Parathyroid adenoma (tissue), 2 donors: ENCODE data around the gene CDH13.

Experiments
- H2AFZ ChIP-seq: fragments of 300-600 bp; sonication (generic); one replicate; pipeline ENCODE4 v1.7.0; 2017; ENCODE audit warnings: antibody characterized with exemption, mild to moderate bottlenecking
- H3K27ac ChIP-seq: fragments of 300-600 bp; sonication (generic); one replicate; pipeline ENCODE4 v1.7.0; 2017
- H3K27me3 ChIP-seq: fragments of 300-600 bp; sonication (generic); one replicate; pipeline ENCODE4 v1.7.0; 2017; ENCODE audit warnings: low read length; ENCODE audit not compliant: control insufficient read depth, insufficient read depth
- H3K36me3 ChIP-seq: fragments of 300-600 bp; sonication (generic); one replicate; pipeline ENCODE4 v1.7.0; 2017; ENCODE audit warnings: low read length; ENCODE audit not compliant: control insufficient read depth, insufficient read depth
- H3K4me1 ChIP-seq: fragments of 300-600 bp; sonication (generic); one replicate; pipeline ENCODE4 v1.7.0; 2017; ENCODE audit warnings: control low read depth
- H3K4me2 ChIP-seq: fragments of 300-600 bp; sonication (generic); one replicate; pipeline ENCODE4 v1.7.0; 2017; ENCODE audit warnings: low read length
- H3K4me3 ChIP-seq: fragments of 300-600 bp; sonication (generic); one replicate; pipeline ENCODE4 v1.7.0; 2017; ENCODE audit warnings: low read depth, low read length
- H3K79me2 ChIP-seq: fragments of 300-600 bp; sonication (generic); one replicate; pipeline ENCODE4 v1.7.0; 2017; ENCODE audit warnings: control low read depth
- H3K9ac ChIP-seq: fragments of 300-600 bp; sonication (generic); one replicate; pipeline ENCODE4 v1.7.0; 2017; ENCODE audit warnings: mild to moderate bottlenecking
- H3K9me3 ChIP-seq: fragments of 300-600 bp; sonication (generic); one replicate; pipeline ENCODE4 v1.7.0; 2017; ENCODE audit warnings: low read length; ENCODE audit not compliant: control insufficient read depth
- CTCF ChIP-seq: fragments of 300-600 bp; sonication (generic); IDR thresholded peaks from one replicate; pipeline ENCODE4 v1.7.0; 2017; ENCODE audit warnings: antibody characterized with exemption, mild to moderate bottlenecking
- donor health status: primary hyperparathyroidism.

CDH13 gene

GRCh38 chr16:83648347-83648746 lies 1021.6 kb downstream of the CDH13 start:
- no peak overlapping the region for H3K27ac ChIP-seq
- no peaks in the 10 kb centered on the region for H3K27me3 ChIP-seq
- H3K4me2 ChIP-seq, result no peak overlapping the region
- H3K4me3 ChIP-seq, result no peak overlapping the region
- TF ChIP-seq CTCF, result no peak
- no peaks in the 10 kb centered on the region for H3K4me1 ChIP-seq
- H3K9me3 ChIP-seq, result no peaks in the 10 kb centered on the region
- H3K36me3 ChIP-seq, result no peaks in the 10 kb centered on the region
- no peak overlapping the region for H3K9ac ChIP-seq
- H3K79me2 ChIP-seq, result no peaks in the 10 kb centered on the region
- H2AFZ ChIP-seq, result no peak overlapping the region

- H3K4me2 ChIP-seq, result no peak overlapping the region
Observed at GRCh38 chr16:83651871-83652270, 1025.1 kb downstream of the CDH13 start.

GRCh38 chr16:83652943-83653342 lies 1026.2 kb downstream of the CDH13 start:
- no peak overlapping the region for H3K27ac ChIP-seq
- H3K9ac ChIP-seq, result no peak overlapping the region
- no peak overlapping the region for H2AFZ ChIP-seq
- H3K79me2 ChIP-seq, result no peaks in the 10 kb centered on the region
- no peaks in the 10 kb centered on the region for H3K27me3 ChIP-seq
- H3K4me2 ChIP-seq, result no peak overlapping the region
- no peaks in the 10 kb centered on the region for H3K9me3 ChIP-seq
- no peaks in the 10 kb centered on the region for H3K36me3 ChIP-seq
- H3K4me1 ChIP-seq, result no peaks in the 10 kb centered on the region
- TF ChIP-seq CTCF, result no peak
- no peak overlapping the region for H3K4me3 ChIP-seq

More at GRCh38 chr16:83651871-83652270, 1025.1 kb downstream of the CDH13 start:
- H3K27me3 ChIP-seq, result no peaks in the 10 kb centered on the region
- no peak overlapping the region for H2AFZ ChIP-seq
- no peak overlapping the region for H3K4me3 ChIP-seq
- no peaks in the 10 kb centered on the region for H3K79me2 ChIP-seq
- H3K9me3 ChIP-seq, result no peaks in the 10 kb centered on the region
- no peak overlapping the region for H3K9ac ChIP-seq
- TF ChIP-seq CTCF, result no peak
- no peaks in the 10 kb centered on the region for H3K4me1 ChIP-seq
- no peak overlapping the region for H3K27ac ChIP-seq
- H3K36me3 ChIP-seq, result no peaks in the 10 kb centered on the region

GRCh38 chr16:83653785-83654184 lies 1027.0 kb downstream of the CDH13 start:
- H3K27ac ChIP-seq, result no peak overlapping the region
- H3K9ac ChIP-seq, result no peak overlapping the region
- no peaks in the 10 kb centered on the region for H3K36me3 ChIP-seq
- H3K27me3 ChIP-seq, result no peaks in the 10 kb centered on the region
- no peaks in the 10 kb centered on the region for H3K79me2 ChIP-seq
- H3K9me3 ChIP-seq, result no peaks in the 10 kb centered on the region
- H2AFZ ChIP-seq, result no peak overlapping the region
- no peaks in the 10 kb centered on the region for H3K4me1 ChIP-seq
- TF ChIP-seq CTCF, result no peak
- H3K4me3 ChIP-seq, result no peak overlapping the region
- H3K4me2 ChIP-seq, result no peak overlapping the region

- Histone ChIP-seq H3K27me3 (no peaks in the 10 kb centered on the region), H3K9ac (no peak overlapping the region), H3K79me2 (no peaks in the 10 kb centered on the region), H3K4me1 (no peaks in the 10 kb centered on the region), H3K9me3 (no peaks in the 10 kb centered on the region), H3K4me2 (no peak overlapping the region), H3K4me3 (no peak overlapping the region), H3K36me3 (no peaks in the 10 kb centered on the region), H3K27ac (no peak overlapping the region), H2AFZ (no peak overlapping the region)
- TF ChIP-seq CTCF, result no peak
Observed at GRCh38 chr16:83660282-83660681, 1033.5 kb downstream of the CDH13 start.
